22Rv1 (cell line): Measurements from ENCODE around the gene TCP10L.

ENCODE experiments used
- H3K27ac ChIP-seq: fragments of 450-650 bp; 2 replicates; pipeline ENCODE4 v1.5.1; 2017
- CTCF ChIP-seq: fragments of 450-650 bp; IDR thresholded peaks from 2 replicates; pipeline ENCODE4 v1.5.1; 2017; ENCODE audit warnings: mild to moderate bottlenecking
- ZFX ChIP-seq: fragments of 450-650 bp; IDR thresholded peaks from 2 replicates; pipeline ENCODE4 v1.6.1; 2017; ENCODE audit warnings: antibody characterized with exemption, borderline replicate concordance

Gene TCP10L

GRCh38 chr21:32608851-32609250, 23.5 kb upstream of the TCP10L start:
- no peak overlapping the region for H3K27ac ChIP-seq
- no peak for TF ChIP-seq CTCF
- TF ChIP-seq ZFX, result no peak

- TF ChIP-seq CTCF, result no peak
- no peak overlapping the region for H3K27ac ChIP-seq
Measured at GRCh38 chr21:32605469-32605868, 20.1 kb upstream of the TCP10L start.

- TF ChIP-seq CTCF (no peak), ZFX (no peak)
- no peak overlapping the region for H3K27ac ChIP-seq
Measured at GRCh38 chr21:32604464-32604863, 19.1 kb upstream of the TCP10L start.

GRCh38 chr21:32603131-32603530, 17.8 kb upstream of the TCP10L start:
- H3K27ac ChIP-seq, result no peak overlapping the region
- no peak for TF ChIP-seq CTCF
- TF ChIP-seq ZFX, result no peak

GRCh38 chr21:32602099-32602498, 16.8 kb upstream of the TCP10L start:
- H3K27ac ChIP-seq, result no peak overlapping the region
- TF ChIP-seq CTCF (no peak), ZFX (no peak)

GRCh38 chr21:32599526-32599925, 14.2 kb upstream of the TCP10L start:
- no peak overlapping the region for H3K27ac ChIP-seq
- no peak for TF ChIP-seq CTCF
- no peak for TF ChIP-seq ZFX

GRCh38 chr21:32599091-32599490, 13.8 kb upstream of the TCP10L start:
- TF ChIP-seq ZFX (no peak), CTCF (no peak)

More at GRCh38 chr21:32599091-32599490, 13.8 kb upstream of the TCP10L start:
- no peak overlapping the region for H3K27ac ChIP-seq
